Mammary epithelial cell (primary cell): ENCODE measurements around the gene SLC1A2.

Source experiments
- CTCF ChIP-seq, 2 donors: IDR thresholded peaks in 1 of 2; conservative IDR thresholded peaks in 1 of 2; 2 replicates each; pipeline ENCODE4 v1.5.1; 2011 to 2012; ENCODE audit warnings: inconsistent platforms in 2 of 2, low read length in 2 of 2, mild to moderate bottlenecking in 2 of 2, control low read depth in 1 of 2, low read depth in 1 of 2; ENCODE audit not compliant: insufficient read depth in 1 of 2; ENCODE audit errors: extremely low read depth in 1 of 2
- EZH2 ChIP-seq: IDR thresholded peaks from 2 replicates; pipeline ENCODE4 v1.6.1; 2012; ENCODE audit warnings: low read length, inconsistent platforms, borderline replicate concordance

GRCh38 chr11:35357923-35358322, 61.4 kb downstream of the SLC1A2 start:
- TF ChIP-seq CTCF (conservative IDR thresholded peaks at IDR 0.05 in 1 of 2, IDR thresholded peaks at IDR 0.05 in 1 of 2; ENCODE audit: extremely low read depth in 1 of 2, insufficient read depth in 1 of 2, low read depth in 1 of 2, low read length in 2 of 2), result no peak
- TF ChIP-seq EZH2, result no peak
